HuH-7.5 (cell line): ENCODE results near the gene EHHADH.

ENCODE experiments used
- DNase-seq: peaks from one replicate; pipeline ENCODE4 v3.0.0; 2011; ENCODE audit warnings: low spot score

EHHADH gene

DNA sequence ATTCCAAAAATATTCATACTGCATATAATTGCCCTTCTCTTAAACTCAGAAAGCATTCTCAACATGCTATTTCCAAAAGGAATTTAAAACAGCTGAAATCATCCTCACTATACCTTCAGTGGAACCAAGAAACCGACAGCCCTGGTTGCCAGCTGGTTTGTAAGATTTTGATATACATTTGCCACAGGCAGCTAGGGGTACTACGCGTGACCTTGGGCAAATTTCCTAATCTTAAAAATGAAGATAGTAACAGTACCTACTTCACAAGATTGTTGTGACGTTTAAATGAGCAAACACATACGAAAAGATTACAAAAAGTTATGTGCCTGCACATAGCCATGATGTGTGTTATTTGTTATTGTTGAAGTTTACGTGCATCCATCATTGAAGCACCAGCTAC lies 108.3 kb downstream of the EHHADH start:
- DNase-seq, result no peak

DNA sequence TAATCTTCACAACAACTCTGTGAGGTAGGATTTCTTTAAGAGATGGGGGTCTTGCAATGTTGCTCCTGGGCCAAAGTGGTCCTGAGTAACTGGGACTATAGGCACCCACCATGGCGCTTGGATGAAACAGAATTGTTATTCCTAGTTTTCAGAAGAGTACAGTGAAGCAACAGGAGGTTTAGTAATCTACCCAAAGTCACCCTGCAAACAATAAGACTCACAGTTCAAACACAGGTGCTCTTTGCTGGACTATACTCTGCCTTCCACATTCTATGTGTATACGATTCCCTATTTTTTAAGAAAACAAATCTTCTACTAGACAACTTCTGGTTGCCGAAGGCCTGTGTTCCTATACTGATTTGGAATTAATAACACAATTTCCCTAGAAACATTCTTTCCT lies 109.1 kb downstream of the EHHADH start:
- no peak for DNase-seq
